Measurements from ENCODE around the gene GBF1.

- TF ChIP-seq, protein P1, sequence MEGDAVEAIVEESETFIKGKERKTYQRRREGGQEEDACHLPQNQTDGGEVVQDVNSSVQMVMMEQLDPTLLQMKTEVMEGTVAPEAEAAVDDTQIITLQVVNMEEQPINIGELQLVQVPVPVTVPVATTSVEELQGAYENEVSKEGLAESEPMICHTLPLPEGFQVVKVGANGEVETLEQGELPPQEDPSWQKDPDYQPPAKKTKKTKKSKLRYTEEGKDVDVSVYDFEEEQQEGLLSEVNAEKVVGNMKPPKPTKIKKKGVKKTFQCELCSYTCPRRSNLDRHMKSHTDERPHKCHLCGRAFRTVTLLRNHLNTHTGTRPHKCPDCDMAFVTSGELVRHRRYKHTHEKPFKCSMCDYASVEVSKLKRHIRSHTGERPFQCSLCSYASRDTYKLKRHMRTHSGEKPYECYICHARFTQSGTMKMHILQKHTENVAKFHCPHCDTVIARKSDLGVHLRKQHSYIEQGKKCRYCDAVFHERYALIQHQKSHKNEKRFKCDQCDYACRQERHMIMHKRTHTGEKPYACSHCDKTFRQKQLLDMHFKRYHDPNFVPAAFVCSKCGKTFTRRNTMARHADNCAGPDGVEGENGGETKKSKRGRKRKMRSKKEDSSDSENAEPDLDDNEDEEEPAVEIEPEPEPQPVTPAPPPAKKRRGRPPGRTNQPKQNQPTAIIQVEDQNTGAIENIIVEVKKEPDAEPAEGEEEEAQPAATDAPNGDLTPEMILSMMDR (IDR thresholded peaks at IDR 0.05), result no peak
- no peak for TF ChIP-seq POLR2A (IDR thresholded peaks at IDR 0.05)
These were observed 155.4 kb downstream of the GBF1 start for GRCh38 chr10:102400598-102401341.
